ENCODE data around the gene TCF21.

DNA sequence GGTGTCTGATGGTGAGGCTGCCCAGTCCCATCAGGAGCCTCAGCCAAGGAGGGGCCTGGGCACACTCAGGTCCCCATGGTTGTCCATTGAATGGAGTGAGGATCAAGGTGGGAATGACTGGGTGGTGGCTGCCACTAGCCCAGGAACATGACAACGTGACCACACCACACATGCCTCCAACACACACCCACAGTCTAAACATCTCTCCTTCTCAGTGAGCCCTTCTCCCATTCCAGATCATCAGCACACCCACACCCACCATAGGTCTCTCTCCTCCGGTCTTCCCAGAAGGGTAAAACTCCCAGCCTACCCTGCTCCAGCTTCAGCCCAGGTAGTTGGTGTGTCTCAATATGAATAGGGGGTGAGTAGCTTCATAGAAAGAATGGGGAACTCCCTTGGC is 5.5 kb downstream of the TCF21 start:
- no peak for TF ChIP-seq POLR2A (IDR thresholded peaks at IDR 0.05)
- TF ChIP-seq, protein P1, sequence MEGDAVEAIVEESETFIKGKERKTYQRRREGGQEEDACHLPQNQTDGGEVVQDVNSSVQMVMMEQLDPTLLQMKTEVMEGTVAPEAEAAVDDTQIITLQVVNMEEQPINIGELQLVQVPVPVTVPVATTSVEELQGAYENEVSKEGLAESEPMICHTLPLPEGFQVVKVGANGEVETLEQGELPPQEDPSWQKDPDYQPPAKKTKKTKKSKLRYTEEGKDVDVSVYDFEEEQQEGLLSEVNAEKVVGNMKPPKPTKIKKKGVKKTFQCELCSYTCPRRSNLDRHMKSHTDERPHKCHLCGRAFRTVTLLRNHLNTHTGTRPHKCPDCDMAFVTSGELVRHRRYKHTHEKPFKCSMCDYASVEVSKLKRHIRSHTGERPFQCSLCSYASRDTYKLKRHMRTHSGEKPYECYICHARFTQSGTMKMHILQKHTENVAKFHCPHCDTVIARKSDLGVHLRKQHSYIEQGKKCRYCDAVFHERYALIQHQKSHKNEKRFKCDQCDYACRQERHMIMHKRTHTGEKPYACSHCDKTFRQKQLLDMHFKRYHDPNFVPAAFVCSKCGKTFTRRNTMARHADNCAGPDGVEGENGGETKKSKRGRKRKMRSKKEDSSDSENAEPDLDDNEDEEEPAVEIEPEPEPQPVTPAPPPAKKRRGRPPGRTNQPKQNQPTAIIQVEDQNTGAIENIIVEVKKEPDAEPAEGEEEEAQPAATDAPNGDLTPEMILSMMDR (IDR thresholded peaks at IDR 0.05), result no peak
